GM12873 (cell line): ENCODE data around the gene CHKA.

Experiments
- CTCF ChIP-seq: IDR thresholded peaks from 2 replicates; pipeline ENCODE4 v1.5.1; 2012; ENCODE audit warnings: low read depth, mild to moderate bottlenecking, moderate library complexity, low read length, control low read depth; ENCODE audit not compliant: insufficient read depth; ENCODE audit errors: missing control alignments

Gene CHKA

DNA sequence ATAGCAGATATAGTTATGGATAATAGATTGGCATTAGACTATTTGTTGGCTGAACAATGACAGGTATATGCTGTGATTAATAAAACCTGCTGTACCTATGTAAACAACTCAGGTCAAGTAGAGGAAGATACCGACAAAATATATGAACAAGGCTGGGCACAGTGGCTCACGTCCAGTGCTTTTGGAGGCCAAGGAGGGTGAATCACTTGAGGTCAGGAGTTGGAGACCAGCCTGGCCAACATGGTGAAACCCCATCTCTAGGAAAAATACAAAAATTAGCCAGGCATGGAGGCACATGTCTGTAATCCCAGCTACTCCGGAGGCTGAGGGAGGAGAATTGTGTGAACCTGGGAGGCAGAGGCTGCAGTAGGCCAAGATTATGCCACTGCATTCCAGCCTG, 14.0 kb upstream of the CHKA start:
- no peak for TF ChIP-seq CTCF

DNA sequence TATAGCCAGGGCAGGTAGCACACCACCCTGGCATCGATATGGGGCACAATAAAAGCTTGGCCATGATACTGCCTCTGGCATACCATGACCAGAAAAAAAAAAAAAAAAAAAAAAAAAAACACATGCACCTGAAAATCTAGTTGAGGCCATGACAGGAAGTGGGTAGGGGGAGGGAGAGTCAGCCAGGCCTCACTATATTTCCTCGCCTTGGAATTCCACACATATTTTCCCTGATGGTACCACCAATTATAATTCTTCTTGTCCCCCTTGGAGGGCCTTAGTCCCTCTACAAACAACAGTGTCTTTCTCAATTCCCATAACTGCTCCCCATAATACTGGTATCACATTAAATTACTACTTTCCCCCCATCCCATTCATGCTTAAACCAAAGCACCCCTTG, 12.6 kb upstream of the CHKA start:
- TF ChIP-seq CTCF, result no peak

- no peak for TF ChIP-seq CTCF
These were observed 8.9 kb upstream of the CHKA start for GRCh38 chr11:68130121-68130520.

DNA sequence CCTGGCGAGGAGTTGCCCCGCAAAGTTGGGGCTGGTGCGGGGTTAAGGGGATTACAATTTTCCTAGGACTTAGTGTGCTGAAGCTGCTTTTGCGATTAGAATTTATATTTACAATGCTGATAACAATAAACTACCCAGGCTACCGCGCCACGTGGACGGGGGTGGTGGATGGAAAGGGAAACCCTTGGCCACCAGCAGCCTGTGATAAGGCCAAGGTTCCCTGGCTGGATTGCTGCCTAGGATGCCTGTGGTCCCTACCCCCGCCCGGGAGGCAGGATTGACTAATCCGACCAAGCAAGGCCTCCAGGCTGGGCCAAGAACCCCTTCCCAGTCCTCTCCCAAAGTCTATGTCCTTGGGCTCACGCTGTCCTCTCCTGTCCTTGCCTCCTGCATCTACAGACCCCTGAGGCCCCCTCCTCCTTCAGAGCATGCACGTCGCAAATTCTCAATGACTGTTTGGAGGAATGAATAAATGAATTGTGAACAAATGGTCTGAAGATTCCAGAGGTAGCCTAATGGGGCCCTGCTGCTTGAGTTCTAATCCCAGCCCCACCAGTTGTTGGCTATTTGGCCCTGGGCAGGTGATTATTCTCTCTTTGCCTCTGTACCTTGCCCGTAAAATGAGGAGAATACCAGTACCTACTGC, 7.6 kb upstream of the CHKA start:
- no peak for TF ChIP-seq CTCF

GRCh38 chr11:68127714-68128681, 6.8 kb upstream of the CHKA start:
- TF ChIP-seq CTCF, result no peak

DNA sequence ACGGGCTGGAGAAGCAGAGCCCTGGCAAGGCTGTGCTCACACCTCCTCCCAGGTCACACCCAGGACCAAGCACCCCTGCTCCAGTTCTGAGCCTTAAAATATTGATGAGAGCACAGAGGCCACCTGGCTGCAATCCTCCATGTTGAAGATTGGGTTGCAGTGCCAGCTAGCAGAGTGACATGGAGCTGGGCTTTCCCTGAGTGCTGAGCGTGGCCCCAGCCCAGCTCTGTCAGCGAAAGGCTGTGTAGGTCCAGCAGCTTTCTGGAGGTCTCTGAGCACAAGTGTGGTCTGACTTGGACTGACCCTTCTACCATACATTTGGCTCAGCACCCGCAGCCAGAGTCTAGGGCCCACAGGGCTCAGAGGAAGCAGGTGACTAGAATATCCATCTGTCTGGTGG, 4.0 kb upstream of the CHKA start:
- TF ChIP-seq CTCF, result no peak

DNA sequence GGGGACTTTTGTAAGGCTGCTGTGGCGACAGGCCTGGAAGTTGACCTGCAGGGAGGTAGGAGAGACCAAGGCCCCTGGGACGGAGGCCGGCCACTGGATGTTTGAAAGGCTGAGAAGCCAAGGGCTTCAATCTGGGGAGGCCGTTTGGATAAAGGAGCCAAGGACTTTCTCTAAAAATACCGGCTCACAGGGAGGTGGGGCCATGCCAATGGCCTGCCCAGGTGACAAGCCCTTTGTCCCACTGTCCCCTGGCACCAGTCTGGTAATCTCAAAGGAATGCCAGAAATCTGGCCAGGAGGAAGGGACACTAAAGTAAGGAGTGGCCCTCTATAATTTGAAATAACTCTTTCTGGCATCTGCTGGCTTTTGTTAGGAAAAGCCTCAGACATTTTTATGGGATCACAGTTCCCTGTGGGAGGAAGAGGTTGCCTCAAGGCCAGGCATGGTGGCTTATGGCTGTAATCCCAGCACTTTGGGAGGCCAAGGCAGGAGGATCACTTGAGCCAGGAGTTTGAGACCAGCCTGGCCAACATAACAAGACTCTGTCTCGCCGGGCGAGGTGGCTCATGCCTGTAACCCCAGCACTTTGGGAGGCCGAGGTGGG, 1.9 kb upstream of the CHKA start:
- TF ChIP-seq CTCF, result no peak
